NT2/D1 (cell line): ENCODE measurements around the gene TMCO4.

Source experiments
- SUZ12 ChIP-seq: IDR thresholded peaks from 2 replicates; pipeline ENCODE4 v1.6.1; 2011; ENCODE audit not compliant: insufficient read length, insufficient read depth; ENCODE audit errors: extremely low read depth
- YY1 ChIP-seq: IDR thresholded peaks from 2 replicates; pipeline ENCODE4 v1.6.1; 2011; ENCODE audit not compliant: insufficient read length, insufficient read depth
- ZNF274 ChIP-seq: IDR thresholded peaks from 2 replicates; pipeline ENCODE4 v1.6.1; 2011; ENCODE audit warnings: mild to moderate bottlenecking, low read depth, low read length

DNA sequence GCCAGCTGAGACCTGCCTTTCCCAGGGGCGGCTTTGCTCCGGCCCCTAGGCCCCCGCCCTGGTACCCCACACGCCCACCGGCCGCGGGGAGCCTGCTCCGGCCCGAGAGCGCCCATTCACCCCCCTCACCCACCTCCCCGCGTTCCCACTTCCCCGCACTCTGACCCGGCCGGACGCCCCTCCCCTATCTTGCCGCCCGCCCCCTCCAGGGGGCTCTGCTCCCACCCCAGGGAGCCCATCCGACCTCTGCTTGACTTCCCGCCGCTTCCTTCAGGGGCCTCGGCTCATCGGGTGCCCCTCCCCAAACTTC, 134.6 kb downstream of the TMCO4 start:
- TF ChIP-seq ZNF274 (no peak), SUZ12 (no peak), YY1 (no peak)
